WERI-Rb-1 (cell line): ENCODE measurements around the gene ATP2A3.

Experiments
- DNase-seq: peaks from one replicate; pipeline ENCODE4 v3.0.0-alpha.2; 2020
- H3K27ac ChIP-seq: fragments of 250-450 bp; sonication (Bioruptor Pico); 2 replicates; pipeline ENCODE4 v1.5.1; 2020; ENCODE audit warnings: mild to moderate bottlenecking, moderate library complexity
- H3K27me3 ChIP-seq: fragments of 250-450 bp; sonication (Bioruptor Pico); 2 replicates; pipeline ENCODE4 v1.5.1; 2021; ENCODE audit warnings: mild to moderate bottlenecking, low read depth, moderate library complexity; ENCODE audit not compliant: insufficient read depth, severe bottlenecking
- H3K36me3 ChIP-seq: fragments of 250-450 bp; sonication (Bioruptor Pico); 2 replicates; pipeline ENCODE4 v1.5.1; 2020; ENCODE audit warnings: mild to moderate bottlenecking, moderate library complexity
- H3K4me3 ChIP-seq: 2 replicates; pipeline ENCODE4 v1.5.1; 2011; ENCODE audit warnings: low read depth, mild to moderate bottlenecking, control low read depth, low read length
- H3K9me3 ChIP-seq: fragments of 250-450 bp; sonication (Bioruptor Pico); 2 replicates; pipeline ENCODE4 v1.5.1; 2021; ENCODE audit warnings: mild to moderate bottlenecking, moderate library complexity; ENCODE audit not compliant: severe bottlenecking
- CTCF ChIP-seq: IDR thresholded peaks from 2 replicates; pipeline ENCODE4 v1.5.1; 2011; ENCODE audit warnings: low read depth, mild to moderate bottlenecking, control low read depth, inconsistent platforms, low read length

Gene ATP2A3

GRCh38 chr17:3982541-3983017, 18.3 kb upstream of the ATP2A3 start:
- Histone ChIP-seq H3K9me3 (no peaks in the 10 kb centered on the region), H3K27ac (no peak overlapping the region), H3K27me3 (no peaks in the 10 kb centered on the region), H3K4me3 (no peak overlapping the region), H3K36me3 (no peaks in the 10 kb centered on the region)
- no peak for TF ChIP-seq CTCF
- DNase-seq: no peak

- H3K27ac ChIP-seq: no peak overlapping the region
- DNase-seq: no peak
- H3K9me3 ChIP-seq: no peaks in the 10 kb centered on the region
- no peaks in the 10 kb centered on the region for H3K36me3 ChIP-seq
- no peaks in the 10 kb centered on the region for H3K27me3 ChIP-seq
- TF ChIP-seq CTCF: no peak
- H3K4me3 ChIP-seq: no peak overlapping the region
These were observed 17.9 kb upstream of the ATP2A3 start for GRCh38 chr17:3982113-3982512.

GRCh38 chr17:3981455-3981854, 17.2 kb upstream of the ATP2A3 start:
- H3K36me3 ChIP-seq: no peaks in the 10 kb centered on the region
- H3K4me3 ChIP-seq: no peak overlapping the region
- no peaks in the 10 kb centered on the region for H3K9me3 ChIP-seq
- H3K27me3 ChIP-seq: no peaks in the 10 kb centered on the region
- no peak for DNase-seq
- no peak for TF ChIP-seq CTCF
- no peak overlapping the region for H3K27ac ChIP-seq

- no peak overlapping the region for H3K4me3 ChIP-seq
- TF ChIP-seq CTCF: no peak
- DNase-seq: no peak
These were observed 16.3 kb upstream of the ATP2A3 start for GRCh38 chr17:3980381-3981014.

GRCh38 chr17:3979290-3979611, 15.0 kb upstream of the ATP2A3 start:
- TF ChIP-seq CTCF: no peak
- no peaks in the 10 kb centered on the region for H3K27me3 ChIP-seq
- peaks cover 6% of the 10 kb centered on the region for H3K9me3 ChIP-seq
- H3K36me3 ChIP-seq: no peaks in the 10 kb centered on the region
- no peak overlapping the region for H3K27ac ChIP-seq
- DNase-seq: no peak
- H3K4me3 ChIP-seq: no peak overlapping the region

More at GRCh38 chr17:3980381-3981014, 16.3 kb upstream of the ATP2A3 start:
- Histone ChIP-seq H3K36me3 (no peaks in the 10 kb centered on the region), H3K27ac (no peak overlapping the region), H3K27me3 (no peaks in the 10 kb centered on the region), H3K9me3 (no peaks in the 10 kb centered on the region)
